GM23248 (cell line): ENCODE results near the gene IQUB.
"Not testable (repeated sequence)": the region's sequence is repeated elsewhere in the genome, so short reads cannot be mapped to it uniquely, and the experiment has no call there.

Source experiments
- EZH2 ChIP-seq: fragments of 200-600 bp; sonication (generic); IDR thresholded peaks from 2 replicates; pipeline ENCODE4 v1.6.1; 2018; ENCODE audit warnings: antibody characterized with exemption, mild to moderate bottlenecking; ENCODE audit not compliant: insufficient read depth, poor library complexity, severe bottlenecking
- EZH2phosphoT487 ChIP-seq: fragments of 200-600 bp; sonication (generic); IDR thresholded peaks from 2 replicates; pipeline ENCODE4 v1.6.1; 2018; ENCODE audit warnings: antibody characterized with exemption, moderate library complexity, mild to moderate bottlenecking, low read depth; ENCODE audit not compliant: insufficient read depth

DNA sequence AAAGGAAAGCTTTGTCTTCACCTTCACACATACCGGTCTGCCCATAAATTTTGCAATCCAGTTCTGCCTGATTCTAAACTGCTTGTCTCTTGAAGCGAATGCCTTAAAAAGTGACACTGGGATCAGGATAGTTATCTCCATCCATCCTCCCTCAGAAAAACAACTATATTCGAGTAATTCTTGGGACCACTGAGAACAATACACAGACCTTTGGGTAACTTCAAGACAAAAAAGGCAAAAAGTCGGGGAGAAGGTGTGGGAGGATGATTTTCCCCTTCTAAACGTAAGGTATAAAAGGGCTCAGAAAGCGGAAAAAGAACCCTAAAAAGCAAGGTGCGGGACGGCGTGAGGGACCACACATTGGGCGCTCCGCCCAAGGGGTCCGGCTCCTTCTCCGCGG, 2.1 kb downstream of the IQUB start:
- not testable (repeated sequence) for TF ChIP-seq EZH2phosphoT487, EZH2
